BJ (cell line): Measurements from ENCODE around the gene HOGA1. TPM values are rescaled to one million over a fixed set of nuclear protein-coding genes. Genes with fewer than 3 reads are reported as not detected.
"Not testable (repeated sequence)": the region's sequence is repeated elsewhere in the genome, so short reads cannot be mapped to it uniquely, and the experiment has no call there.

Source experiments
- CTCF ChIA-PET: fragments of 350-600 bp; formaldehyde crosslinking; extraction: SDS; loops from one replicate; lab custom pipeline; 2021; ENCODE audit warnings: antibody characterized with exemption, inconsistent platforms; lab: Yijun Ruan, JAX
- POLR2A ChIA-PET: fragments of 300-600 bp; sonication (Branson Sonifier 250); formaldehyde crosslinking; extraction: SDS; loops from one replicate; lab custom pipeline; 2021; ENCODE audit warnings: antibody characterized with exemption; lab: Charles Lee
- DNase-seq: peaks from one replicate; pipeline ENCODE4 v3.0.0-alpha.2; 2011; ENCODE audit warnings: low read depth
- H3K27me3 ChIP-seq: 2 replicates; pipeline ENCODE4 v1.6.0; 2011; ENCODE audit warnings: low read length; ENCODE audit not compliant: control insufficient read depth, insufficient read depth
- H3K36me3 ChIP-seq: 2 replicates; pipeline ENCODE4 v1.5.1; 2011; ENCODE audit warnings: low read length; ENCODE audit not compliant: control insufficient read depth, insufficient read depth
- H3K4me3 ChIP-seq: 2 replicates; pipeline ENCODE4 v1.5.1; 2011; ENCODE audit warnings: low read depth, mild to moderate bottlenecking, control low read depth, low read length
- polyA plus RNA-seq: library from polyadenylated mRNA; depleted of rRNA; stranded (reverse); fragments of >200 nt; gene quantifications from 2 replicates; pipeline ENCODE4 v1.2.3, GENCODE V29; 2011
- TF ChIP-seq, protein P1 (sequence below): IDR thresholded peaks from 2 replicates; pipeline ENCODE4 v1.5.1; 2011; ENCODE audit warnings: low read depth, mild to moderate bottlenecking, control low read depth, inconsistent platforms, low read length, moderate library complexity; ENCODE audit not compliant: insufficient read depth

HOGA1 gene
- polyA plus RNA-seq, 1 experiment, result 0.17 TPM

DNA sequence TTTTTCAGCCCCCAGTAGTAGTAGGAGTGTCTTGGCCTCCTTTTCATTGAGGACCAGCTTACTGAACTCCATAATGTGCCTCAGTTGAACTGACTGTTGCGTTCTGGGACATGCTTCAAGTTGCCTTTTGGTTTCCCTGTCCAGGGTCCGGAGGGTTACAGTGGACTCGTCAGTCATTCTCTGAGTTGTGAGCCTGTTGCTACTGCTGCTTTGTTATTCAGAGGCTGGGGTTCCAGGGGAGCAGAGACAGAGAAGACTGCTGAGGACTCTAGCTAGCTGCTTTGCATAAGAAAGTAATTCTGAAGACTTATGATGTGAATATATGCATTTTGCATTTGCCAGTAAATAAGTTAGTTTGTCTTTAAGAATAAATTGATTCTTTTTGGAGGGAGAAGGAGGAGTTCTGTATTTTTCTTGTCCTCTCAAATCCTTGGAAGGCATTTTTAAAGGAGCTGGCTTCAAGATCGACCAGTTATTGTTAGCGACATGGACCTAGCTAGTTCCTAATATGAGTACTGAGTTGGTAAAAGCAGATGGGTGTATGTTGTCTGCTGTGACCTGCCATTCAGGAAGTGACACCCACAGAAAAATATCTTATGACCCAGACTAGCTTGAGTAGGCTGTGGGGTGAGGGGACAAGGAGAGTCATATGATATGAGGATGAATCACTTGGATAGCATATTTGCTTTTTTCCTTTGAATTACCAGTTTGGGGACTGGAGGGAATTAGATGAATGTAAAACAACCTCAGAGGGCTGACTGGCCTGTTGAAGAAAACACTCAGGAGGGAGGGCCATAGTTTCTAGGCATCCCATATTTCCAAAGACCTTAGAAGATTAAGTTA is 64.6 kb downstream of the HOGA1 start:
- TF ChIP-seq, protein P1, sequence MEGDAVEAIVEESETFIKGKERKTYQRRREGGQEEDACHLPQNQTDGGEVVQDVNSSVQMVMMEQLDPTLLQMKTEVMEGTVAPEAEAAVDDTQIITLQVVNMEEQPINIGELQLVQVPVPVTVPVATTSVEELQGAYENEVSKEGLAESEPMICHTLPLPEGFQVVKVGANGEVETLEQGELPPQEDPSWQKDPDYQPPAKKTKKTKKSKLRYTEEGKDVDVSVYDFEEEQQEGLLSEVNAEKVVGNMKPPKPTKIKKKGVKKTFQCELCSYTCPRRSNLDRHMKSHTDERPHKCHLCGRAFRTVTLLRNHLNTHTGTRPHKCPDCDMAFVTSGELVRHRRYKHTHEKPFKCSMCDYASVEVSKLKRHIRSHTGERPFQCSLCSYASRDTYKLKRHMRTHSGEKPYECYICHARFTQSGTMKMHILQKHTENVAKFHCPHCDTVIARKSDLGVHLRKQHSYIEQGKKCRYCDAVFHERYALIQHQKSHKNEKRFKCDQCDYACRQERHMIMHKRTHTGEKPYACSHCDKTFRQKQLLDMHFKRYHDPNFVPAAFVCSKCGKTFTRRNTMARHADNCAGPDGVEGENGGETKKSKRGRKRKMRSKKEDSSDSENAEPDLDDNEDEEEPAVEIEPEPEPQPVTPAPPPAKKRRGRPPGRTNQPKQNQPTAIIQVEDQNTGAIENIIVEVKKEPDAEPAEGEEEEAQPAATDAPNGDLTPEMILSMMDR, result no peak
- CTCF ChIA-PET, result interaction anchor here (0.9 to 1.1 kb wide), 2 partner anchors 8 to 31 kb away, joined by 3 read pairs; partner anchors contain the start of gene PI4K2A
- peak; percentile 93 for DNase-seq
- Histone ChIP-seq H3K4me3 (no peak overlapping the region), H3K27me3 (no peaks in the 10 kb centered on the region), H3K36me3 (peaks cover 1% of the 10 kb centered on the region)
- POLR2A ChIA-PET, result interaction anchor here (0.6 kb wide), 1 partner anchor 114 kb away, joined by 3 read pairs; no protein-coding TSS in a partner anchor

DNA sequence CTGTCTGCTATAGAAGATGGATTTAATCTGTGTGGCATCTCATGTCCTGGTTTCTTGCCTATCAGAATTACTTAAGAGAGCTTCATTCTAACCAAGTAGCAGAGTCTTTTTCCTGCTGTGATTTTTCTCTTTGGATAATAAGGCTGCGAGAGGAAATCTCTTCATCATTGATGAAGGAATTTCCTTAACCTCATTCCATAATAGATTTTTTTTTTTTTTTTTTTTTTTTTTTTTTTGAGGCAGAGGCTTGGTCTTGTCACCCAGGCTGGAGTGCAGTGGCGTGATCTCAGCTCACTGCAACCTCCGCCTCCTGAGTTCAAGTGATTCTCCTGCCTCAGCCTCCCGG is 65.2 kb downstream of the HOGA1 start:
- H3K4me3 ChIP-seq, H3K27me3 ChIP-seq, H3K36me3 ChIP-seq, DNase-seq: not testable (repeated sequence)
- CTCF ChIA-PET, result interaction anchor here (0.9 to 1.1 kb wide), 2 partner anchors 9 to 31 kb away, joined by 3 read pairs; partner anchors contain the start of gene PI4K2A
- POLR2A ChIA-PET, result interaction anchor here (0.6 kb wide), 1 partner anchor 115 kb away, joined by 3 read pairs; no protein-coding TSS in a partner anchor

DNA sequence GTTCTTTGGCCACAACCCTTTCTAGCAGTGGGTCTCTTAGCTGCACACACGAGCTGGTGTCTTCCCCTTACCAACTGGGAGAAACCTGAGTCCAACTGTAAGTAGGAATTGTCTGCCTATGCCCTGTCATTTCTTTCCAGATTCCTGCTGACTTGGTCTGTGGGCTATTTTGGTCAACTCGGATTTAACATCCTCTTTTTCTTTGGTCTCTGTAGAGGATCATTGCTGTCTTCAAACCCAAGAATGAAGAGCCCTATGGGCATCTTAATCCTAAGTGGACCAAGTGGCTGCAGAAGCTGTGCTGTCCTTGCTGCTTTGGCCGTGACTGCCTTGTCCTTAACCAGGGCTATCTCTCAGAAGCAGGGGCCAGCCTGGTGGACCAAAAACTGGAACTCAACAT is 66.5 kb downstream of the HOGA1 start:
- H3K27me3 ChIP-seq, result no peaks in the 10 kb centered on the region
- no peak for DNase-seq
- no peak overlapping the region for H3K4me3 ChIP-seq
- H3K36me3 ChIP-seq, result peaks cover 2% of the 10 kb centered on the region
- ChIA-PET CTCF (no interaction called here), POLR2A (no interaction called here)
- TF ChIP-seq, protein P1, result no peak

DNA sequence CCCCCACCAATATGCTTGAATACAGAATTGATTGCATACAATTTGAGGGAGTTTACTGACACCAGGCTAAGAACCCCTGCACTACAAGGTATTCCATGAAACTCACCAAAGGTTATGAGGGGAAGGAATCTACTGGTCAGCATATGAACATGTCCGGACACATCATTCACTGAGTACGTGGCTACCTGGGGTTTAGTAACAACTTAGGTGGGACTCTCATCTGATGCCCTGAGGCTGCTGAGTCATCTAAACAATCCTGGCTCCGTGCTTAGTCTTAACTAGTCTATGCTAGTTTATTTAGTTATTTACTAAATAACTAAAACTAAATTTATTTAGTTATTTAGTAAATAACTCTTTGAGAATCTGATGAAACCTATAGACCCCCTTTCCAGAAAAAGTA is 67.6 kb downstream of the HOGA1 start:
- H3K36me3 ChIP-seq, result peaks cover 5% of the 10 kb centered on the region

DNA sequence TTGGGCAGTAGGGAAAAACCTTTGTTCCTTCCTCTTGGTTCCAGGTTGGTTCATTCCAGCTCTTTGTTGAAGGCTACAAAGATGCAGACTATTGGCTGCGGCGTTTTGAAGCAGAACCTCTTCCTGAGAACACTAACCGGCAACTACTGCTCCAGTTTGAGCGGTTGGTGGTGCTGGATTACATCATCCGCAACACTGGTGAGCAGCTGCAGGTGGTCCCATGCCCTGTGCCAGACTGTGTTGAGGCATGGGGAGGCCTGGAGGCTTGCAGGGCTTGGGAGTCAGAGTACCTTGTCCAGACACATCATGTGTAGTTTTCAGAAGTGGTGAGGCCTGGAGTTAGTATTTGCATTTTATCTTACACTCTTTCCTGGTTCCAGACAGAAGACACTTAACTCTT is 72.6 kb downstream of the HOGA1 start:
- Histone ChIP-seq H3K27me3 (no peaks in the 10 kb centered on the region), H3K36me3 (peaks cover 9% of the 10 kb centered on the region), H3K4me3 (no peak overlapping the region)
- TF ChIP-seq, protein P1, result no peak
- DNase-seq, result no peak
- ChIA-PET POLR2A (no interaction called here), CTCF (interaction anchor here (0.6 kb wide), 1 partner anchor 371 kb away, joined by 3 read pairs; no protein-coding TSS in a partner anchor)

More for the DNA sequence above, 67.6 kb downstream of the HOGA1 start:
- TF ChIP-seq, protein P1, result no peak
- POLR2A ChIA-PET, result no interaction called here
- no peak overlapping the region for H3K4me3 ChIP-seq
- CTCF ChIA-PET, result no interaction called here
- no peaks in the 10 kb centered on the region for H3K27me3 ChIP-seq
- no peak for DNase-seq
